C4-2B (cell line): Measurements from ENCODE around the gene PDK2.

Experiments
- ZFX ChIP-seq: fragments of 450-650 bp; IDR thresholded peaks from 2 replicates; pipeline ENCODE4 v1.6.1; 2017
- TF ChIP-seq, protein P1 (sequence below): fragments of 450-650 bp; conservative IDR thresholded peaks from 2 replicates; pipeline ENCODE4 v1.5.1; 2017; ENCODE audit warnings: mild to moderate bottlenecking

DNA sequence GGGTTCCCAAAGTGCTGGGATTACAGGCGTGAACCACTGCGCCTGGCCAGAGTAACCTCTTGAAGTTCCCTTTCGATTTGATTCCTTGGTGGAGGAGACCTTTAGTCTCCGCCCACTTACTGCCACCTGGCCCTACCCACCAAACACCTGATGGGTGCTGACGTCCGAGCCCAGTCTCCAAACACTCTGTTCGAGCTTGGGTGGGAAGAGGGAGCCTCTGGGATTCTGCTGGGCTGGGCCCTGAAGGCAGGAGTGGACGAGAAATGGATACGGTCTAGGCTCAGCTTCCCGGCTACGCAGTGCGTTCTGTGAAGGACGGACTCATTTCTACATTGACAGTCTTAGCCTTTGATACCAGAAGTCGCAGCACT lies 40.1 kb upstream of the PDK2 start:
- TF ChIP-seq, protein P1, sequence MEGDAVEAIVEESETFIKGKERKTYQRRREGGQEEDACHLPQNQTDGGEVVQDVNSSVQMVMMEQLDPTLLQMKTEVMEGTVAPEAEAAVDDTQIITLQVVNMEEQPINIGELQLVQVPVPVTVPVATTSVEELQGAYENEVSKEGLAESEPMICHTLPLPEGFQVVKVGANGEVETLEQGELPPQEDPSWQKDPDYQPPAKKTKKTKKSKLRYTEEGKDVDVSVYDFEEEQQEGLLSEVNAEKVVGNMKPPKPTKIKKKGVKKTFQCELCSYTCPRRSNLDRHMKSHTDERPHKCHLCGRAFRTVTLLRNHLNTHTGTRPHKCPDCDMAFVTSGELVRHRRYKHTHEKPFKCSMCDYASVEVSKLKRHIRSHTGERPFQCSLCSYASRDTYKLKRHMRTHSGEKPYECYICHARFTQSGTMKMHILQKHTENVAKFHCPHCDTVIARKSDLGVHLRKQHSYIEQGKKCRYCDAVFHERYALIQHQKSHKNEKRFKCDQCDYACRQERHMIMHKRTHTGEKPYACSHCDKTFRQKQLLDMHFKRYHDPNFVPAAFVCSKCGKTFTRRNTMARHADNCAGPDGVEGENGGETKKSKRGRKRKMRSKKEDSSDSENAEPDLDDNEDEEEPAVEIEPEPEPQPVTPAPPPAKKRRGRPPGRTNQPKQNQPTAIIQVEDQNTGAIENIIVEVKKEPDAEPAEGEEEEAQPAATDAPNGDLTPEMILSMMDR = no peak
- TF ChIP-seq ZFX = no peak
